Kidney (tissue), 14 donors: ENCODE results near the gene LILRA5. TPM values are rescaled to one million over a fixed set of nuclear protein-coding genes. Genes with fewer than 3 reads are reported as not detected.

Source experiments
- DNase-seq, 5 donors: peaks; one replicate each; pipeline ENCODE4 v3.0.0-alpha.2; 2013 to 2020
- FAIRE-seq: peaks from 2 replicates; lab custom pipeline; 2012; peaks lifted over from hg19 to GRCh38; lab: Jason Lieb, UNC
- H3K27ac ChIP-seq, 2 donors: one replicate each; pipeline ENCODE4 v1.7.0; 2013; ENCODE audit warnings: low read depth in 2 of 2, low read length in 2 of 2, inconsistent platforms in 1 of 2
- H3K27me3 ChIP-seq: one replicate; pipeline ENCODE4 v1.7.1; 2013; ENCODE audit warnings: low read length, inconsistent platforms; ENCODE audit not compliant: control insufficient read depth, insufficient read depth
- H3K36me3 ChIP-seq, 3 donors: one replicate each; pipeline versions ENCODE4 v1.7.0 to v1.7.1; 2013; ENCODE audit warnings: low read length in 3 of 3, control low read depth in 1 of 3, inconsistent platforms in 1 of 3; ENCODE audit not compliant: insufficient read depth in 3 of 3, control insufficient read depth in 2 of 3
- H3K4me1 ChIP-seq, 3 donors: one replicate each; pipeline versions ENCODE4 v1.7.0 to v1.7.1; 2013; ENCODE audit warnings: low read length in 3 of 3, inconsistent platforms in 1 of 3, low read depth in 1 of 3; ENCODE audit not compliant: control insufficient read depth in 2 of 3, insufficient read depth in 2 of 3
- H3K4me3 ChIP-seq, 3 donors: one replicate each; pipeline versions ENCODE4 v1.7.0 to v1.8.1; 2013; ENCODE audit warnings: low read length in 3 of 3, control low read depth in 1 of 3, inconsistent platforms in 1 of 3
- H3K9ac ChIP-seq, 3 donors: one replicate each; pipeline versions ENCODE4 v1.7.0 to v1.7.1; 2013; ENCODE audit warnings: low read length in 3 of 3, control low read depth in 1 of 3, inconsistent platforms in 1 of 3
- H3K9me3 ChIP-seq, 3 donors: one replicate each; pipeline versions ENCODE4 v1.7.0 to v1.7.1; 2013; ENCODE audit warnings: low read length in 3 of 3, control low read depth in 1 of 3, inconsistent platforms in 1 of 3; ENCODE audit not compliant: control insufficient read depth in 2 of 3, insufficient read depth in 1 of 3
- intact Hi-C: fragments of 100-400 bp; cut with DNase I; formaldehyde crosslinking; loops from one replicate; pipeline ENCODE4 v1.11.1; 2022
- polyA plus RNA-seq: library from polyadenylated mRNA; stranded (reverse); fragments of 350-450 nt; fragmentation: Illumina TruSeq; extraction: RNeasy Lipid Tissue Mini Kit (QIAGEN cat#74804); gene quantifications from one replicate; pipeline ENCODE4 v1.2.3, GENCODE V29; 2014; ENCODE audit warnings: low read depth, low replicate concordance; ENCODE audit not compliant: insufficient read depth
- total RNA-seq: library from RNA; stranded (reverse); fragmentation: NEBNext Ultra II Directional; extraction: Animal tissue kit (Norgen Biotek cat#: 25700); gene quantifications from one replicate; pipeline ENCODE4 v1.2.1, GENCODE V29; 2021
- TF ChIP-seq, protein P1 (sequence below): IDR thresholded peaks from 3 replicates; pipeline ENCODE4 v1.5.1; 2012; ENCODE audit warnings: mild to moderate bottlenecking, moderate library complexity, borderline replicate concordance; ENCODE audit not compliant: insufficient read depth; ENCODE audit errors: extremely low read depth
- donor health status: control.
- donor health status: control.
- donor health status: control.
- donor health status: control.
- donor health status: control.
- donor health status: DM: yes; HTN: yes; CAD: no.
- donor health status: Normal renal cell carcinoma (clear cell type).

The LILRA5 gene
- total and polyA plus RNA-seq, 2 donors from 2014 or later: 1.4 to 5.9 TPM

DNA sequence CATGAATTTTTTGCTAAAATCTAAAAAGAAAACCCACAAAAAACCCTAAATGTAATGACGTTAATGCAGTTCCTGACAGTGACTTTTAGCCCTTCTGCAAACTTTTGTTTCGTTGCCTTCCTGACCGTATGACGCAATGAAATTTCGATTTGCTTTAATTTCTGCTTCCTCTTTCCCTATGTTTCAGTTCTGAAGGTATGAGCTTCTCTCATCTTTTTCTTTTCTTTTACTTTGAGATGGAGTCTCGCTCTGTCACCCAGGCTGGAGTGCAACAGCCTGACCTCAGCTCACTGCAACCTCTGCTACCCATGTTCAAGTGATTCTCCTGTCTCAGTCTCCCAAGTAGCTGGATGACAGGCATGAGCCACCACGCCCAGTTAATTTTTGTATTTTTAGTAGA lies 6.1 kb upstream of the LILRA5 start:
- Histone ChIP-seq H3K27ac (no peak overlapping the region), H3K27me3 (peaks cover 2% of the 10 kb centered on the region), H3K36me3 (no peaks in the 10 kb centered on the region), H3K4me1 (no peaks in the 10 kb centered on the region), H3K4me3 (no peak overlapping the region), H3K9me3 (no peaks in the 10 kb centered on the region), H3K9ac (no peak overlapping the region)
- DNase-seq (peak in 1 of 5 donors; percentile 20), FAIRE-seq (no peak)
- TF ChIP-seq, protein P1, sequence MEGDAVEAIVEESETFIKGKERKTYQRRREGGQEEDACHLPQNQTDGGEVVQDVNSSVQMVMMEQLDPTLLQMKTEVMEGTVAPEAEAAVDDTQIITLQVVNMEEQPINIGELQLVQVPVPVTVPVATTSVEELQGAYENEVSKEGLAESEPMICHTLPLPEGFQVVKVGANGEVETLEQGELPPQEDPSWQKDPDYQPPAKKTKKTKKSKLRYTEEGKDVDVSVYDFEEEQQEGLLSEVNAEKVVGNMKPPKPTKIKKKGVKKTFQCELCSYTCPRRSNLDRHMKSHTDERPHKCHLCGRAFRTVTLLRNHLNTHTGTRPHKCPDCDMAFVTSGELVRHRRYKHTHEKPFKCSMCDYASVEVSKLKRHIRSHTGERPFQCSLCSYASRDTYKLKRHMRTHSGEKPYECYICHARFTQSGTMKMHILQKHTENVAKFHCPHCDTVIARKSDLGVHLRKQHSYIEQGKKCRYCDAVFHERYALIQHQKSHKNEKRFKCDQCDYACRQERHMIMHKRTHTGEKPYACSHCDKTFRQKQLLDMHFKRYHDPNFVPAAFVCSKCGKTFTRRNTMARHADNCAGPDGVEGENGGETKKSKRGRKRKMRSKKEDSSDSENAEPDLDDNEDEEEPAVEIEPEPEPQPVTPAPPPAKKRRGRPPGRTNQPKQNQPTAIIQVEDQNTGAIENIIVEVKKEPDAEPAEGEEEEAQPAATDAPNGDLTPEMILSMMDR: no peak
- intact Hi-C loops: no loop called here

DNA sequence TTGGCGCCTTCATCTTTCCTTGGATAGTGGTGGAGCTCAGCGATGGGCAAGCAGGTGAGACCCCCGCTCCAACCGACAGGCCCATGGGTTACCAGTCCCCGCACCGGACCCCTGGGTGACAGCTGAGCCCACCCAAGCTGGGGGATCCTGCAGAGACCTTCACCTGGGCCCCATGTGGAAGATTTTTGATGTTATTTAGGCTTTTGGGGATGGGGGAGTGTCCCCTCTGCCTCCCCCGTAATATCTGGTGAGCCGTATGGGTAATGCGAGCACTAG lies 4.9 kb upstream of the LILRA5 start:
- H3K4me3 ChIP-seq: no peak overlapping the region
- no peak overlapping the region for H3K27ac ChIP-seq
- H3K4me1 ChIP-seq: no peaks in the 10 kb centered on the region
- no peak overlapping the region for H3K9ac ChIP-seq
- H3K27me3 ChIP-seq: no peaks in the 10 kb centered on the region
- TF ChIP-seq, protein P1: no peak
- no peak for FAIRE-seq
- H3K36me3 ChIP-seq: no peaks in the 10 kb centered on the region
- intact Hi-C loops: no loop called here
- no peaks in the 10 kb centered on the region for H3K9me3 ChIP-seq
- DNase-seq: no peak

DNA sequence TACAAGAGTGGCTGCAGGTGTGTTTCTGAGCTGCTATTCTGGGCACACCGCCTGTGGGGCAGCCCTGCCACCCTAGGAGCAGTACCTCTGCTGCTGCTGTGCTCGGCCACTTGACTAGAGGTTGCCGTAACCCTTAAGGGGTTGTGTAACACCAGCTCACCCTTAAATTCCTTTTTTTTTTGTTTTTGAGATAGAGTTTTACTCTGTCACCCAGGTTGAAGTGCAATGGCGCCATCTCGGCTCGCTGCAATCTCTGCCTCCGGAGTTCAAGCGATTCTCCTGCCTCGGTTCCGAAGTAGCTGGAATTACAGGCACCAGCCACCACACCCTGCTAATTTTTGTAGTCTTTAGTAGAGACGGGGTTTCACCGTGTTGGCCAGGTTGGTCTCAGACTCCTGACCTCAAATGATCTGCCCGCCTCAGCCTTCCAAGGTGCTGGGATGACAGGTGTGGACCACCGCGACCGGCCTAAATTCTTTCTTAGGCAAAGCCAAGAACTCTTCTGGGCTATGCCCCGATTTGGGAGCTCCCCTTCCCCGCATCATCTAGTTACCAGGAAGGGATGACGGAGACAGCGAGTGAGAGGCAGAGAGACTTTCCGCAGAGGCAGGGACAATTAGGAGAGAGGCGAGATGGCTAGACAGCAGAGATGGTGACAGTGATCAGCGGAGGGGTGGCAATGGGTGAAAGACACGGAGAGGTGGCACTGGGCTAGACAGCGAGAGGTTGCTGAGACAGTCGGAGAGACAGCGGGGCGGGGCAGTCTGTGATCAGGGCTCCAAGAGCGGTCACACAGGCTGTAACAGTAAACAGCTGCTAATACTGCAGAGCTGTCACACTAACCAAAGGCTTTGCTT lies 4.4 kb upstream of the LILRA5 start:
- Histone ChIP-seq H3K9me3 (no peaks in the 10 kb centered on the region), H3K4me1 (no peaks in the 10 kb centered on the region), H3K27ac (no peak overlapping the region), H3K36me3 (no peaks in the 10 kb centered on the region), H3K4me3 (no peak overlapping the region), H3K9ac (no peak overlapping the region), H3K27me3 (no peaks in the 10 kb centered on the region)
- TF ChIP-seq, protein P1: no peak
- no peak for FAIRE-seq
- DNase-seq: no peak
- intact Hi-C loops: no loop called here

DNA sequence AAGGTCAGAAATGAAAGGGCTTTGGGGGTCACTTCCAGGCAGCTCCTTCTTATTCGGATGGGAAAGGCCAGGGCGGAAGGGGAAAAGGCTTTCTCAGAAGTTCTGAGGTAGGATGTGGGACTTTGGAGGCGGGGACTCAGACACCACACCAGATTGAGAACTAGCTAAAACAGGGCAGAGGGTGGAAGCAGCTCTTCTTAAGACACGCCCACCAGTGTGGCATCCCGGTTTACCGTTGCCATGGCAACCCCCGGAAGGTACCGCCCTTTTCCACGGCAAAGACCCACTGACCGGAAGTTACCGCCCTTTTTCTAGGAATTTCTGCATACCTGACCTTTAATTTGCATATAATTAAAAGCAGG lies 3.8 kb upstream of the LILRA5 start:
- TF ChIP-seq, protein P1: no peak
- H3K4me3 ChIP-seq: no peak overlapping the region
- no peak for FAIRE-seq
- DNase-seq: no peak
- H3K4me1 ChIP-seq: no peaks in the 10 kb centered on the region
- H3K27ac ChIP-seq: no peak overlapping the region
- H3K27me3 ChIP-seq: no peaks in the 10 kb centered on the region
- intact Hi-C loops: no loop called here
- no peaks in the 10 kb centered on the region for H3K36me3 ChIP-seq
- no peaks in the 10 kb centered on the region for H3K9me3 ChIP-seq
- no peak overlapping the region for H3K9ac ChIP-seq
